CD14-positive monocyte (primary cell): ENCODE measurements around the gene UNC5C. TPM values are rescaled to one million over a fixed set of nuclear protein-coding genes. Genes with fewer than 3 reads are reported as not detected.

ENCODE experiments used
- DNase-seq, 3 donors: peaks; one replicate each; pipeline ENCODE4 v3.0.0-alpha.2; 2011 to 2022
- H2AFZ ChIP-seq: 2 replicates; pipeline ENCODE4 v1.6.0; 2012; ENCODE audit warnings: mild to moderate bottlenecking, low read depth, low read length, inconsistent platforms; ENCODE audit not compliant: insufficient read depth, poor library complexity, severe bottlenecking
- H3K27ac ChIP-seq, 2 donors: 1 replicate in 1 of 2; 2 replicates in 1 of 2; pipeline ENCODE4 v1.5.1; 2012 to 2013; ENCODE audit warnings: low read length in 2 of 2, control low read depth in 1 of 2, inconsistent platforms in 1 of 2, low read depth in 1 of 2, mild to moderate bottlenecking in 1 of 2
- H3K27me3 ChIP-seq, 2 donors: one replicate each; pipeline versions ENCODE4 v1.6.0 to v1.6.1; 2011 to 2013; ENCODE audit warnings: low read length in 2 of 2; ENCODE audit not compliant: control insufficient read depth in 2 of 2, insufficient read depth in 2 of 2
- H3K36me3 ChIP-seq, 2 donors: replicated peaks in 1 of 2; 1 replicate in 1 of 2; 2 replicates in 1 of 2; pipeline versions ENCODE4 v1.5.1 to v1.6.1; 2012 to 2013; ENCODE audit warnings: low read length in 2 of 2, control low read depth in 1 of 2, inconsistent platforms in 1 of 2, mild to moderate bottlenecking in 1 of 2; ENCODE audit not compliant: insufficient read depth in 2 of 2, control insufficient read depth in 1 of 2
- H3K4me1 ChIP-seq, 2 donors: 1 replicate in 1 of 2; 2 replicates in 1 of 2; pipeline versions ENCODE4 v1.5.1 to v1.6.1; 2012 to 2013; ENCODE audit warnings: low read length in 2 of 2, control low read depth in 1 of 2, inconsistent platforms in 1 of 2, mild to moderate bottlenecking in 1 of 2, moderate library complexity in 1 of 2; ENCODE audit not compliant: insufficient read depth in 2 of 2, control insufficient read depth in 1 of 2
- H3K4me2 ChIP-seq: replicated peaks from 2 replicates; pipeline ENCODE3; 2012; ENCODE audit warnings: low read length, moderate library complexity, mild to moderate bottlenecking; ENCODE audit not compliant: poor library complexity, severe bottlenecking; ENCODE audit errors: extremely low read depth
- H3K4me3 ChIP-seq, 3 experiments: fragments of 200-600 bp in 1 of 3; sonication (generic) in 1 of 3; replicated peaks in 1 of 3; 1 replicate in 2 of 3; 2 replicates in 1 of 3; pipeline ENCODE4 v1.5.1; 2011 to 2013; ENCODE audit warnings: low read length in 3 of 3, mild to moderate bottlenecking in 3 of 3, control low read depth in 2 of 3, low read depth in 2 of 3, inconsistent platforms in 1 of 3, moderate library complexity in 1 of 3
- H3K79me2 ChIP-seq: 2 replicates; pipeline ENCODE4 v1.6.0; 2012; ENCODE audit warnings: mild to moderate bottlenecking, control low read depth, inconsistent platforms, low read length, moderate library complexity; ENCODE audit not compliant: insufficient read depth
- H3K9ac ChIP-seq: 2 replicates; pipeline ENCODE4 v1.6.0; 2017; ENCODE audit warnings: low read length, mild to moderate bottlenecking; ENCODE audit not compliant: insufficient read depth, poor library complexity, severe bottlenecking
- H3K9me3 ChIP-seq, 2 donors: replicated peaks in 1 of 2; 1 replicate in 1 of 2; 2 replicates in 1 of 2; pipeline versions ENCODE4 v1.5.1 to v1.6.1; 2012 to 2013; ENCODE audit warnings: low read length in 2 of 2, control low read depth in 1 of 2; ENCODE audit not compliant: control insufficient read depth in 1 of 2, insufficient read depth in 1 of 2
- H4K20me1 ChIP-seq: 2 replicates; pipeline ENCODE4 v1.6.0; 2012; ENCODE audit warnings: mild to moderate bottlenecking, low read length, control low read depth, moderate library complexity; ENCODE audit not compliant: insufficient read depth
- H3K27ac Mint-ChIP-seq, 7 donors: one replicate each; pipeline ENCODE4 v1.8.0; 2020; ENCODE audit warnings: mild to moderate bottlenecking in 7 of 7, mixed read lengths in 7 of 7, moderate library complexity in 6 of 7, inconsistent platforms in 2 of 7
- H3K27me3 Mint-ChIP-seq, 3 donors: one replicate each; pipeline ENCODE4 v1.8.0; 2021 to 2022; ENCODE audit warnings: low read depth in 3 of 3, mild to moderate bottlenecking in 3 of 3, mixed read lengths in 3 of 3, moderate library complexity in 3 of 3, inconsistent platforms in 1 of 3
- H3K36me3 Mint-ChIP-seq, 2 donors: one replicate each; pipeline ENCODE4 v1.8.0; 2020; ENCODE audit warnings: mixed read lengths in 2 of 2, inconsistent platforms in 1 of 2, mild to moderate bottlenecking in 1 of 2
- H3K4me1 Mint-ChIP-seq: one replicate; pipeline ENCODE4 v1.8.0; 2020; ENCODE audit warnings: mild to moderate bottlenecking, mixed read lengths
- H3K4me3 Mint-ChIP-seq, 2 donors: one replicate each; pipeline ENCODE4 v1.8.0; 2020; ENCODE audit warnings: mild to moderate bottlenecking in 2 of 2, mixed read lengths in 2 of 2, moderate library complexity in 1 of 2
- H3K9me3 Mint-ChIP-seq, 7 donors: one replicate each; pipeline ENCODE4 v1.8.0; 2020 to 2022; ENCODE audit warnings: mixed read lengths in 7 of 7, mild to moderate bottlenecking in 6 of 7, moderate library complexity in 6 of 7, inconsistent platforms in 2 of 7
- CTCF ChIP-seq: fragments of 200-600 bp; IDR thresholded peaks from one replicate; pipeline ENCODE4 v1.8.0; 2022; ENCODE audit warnings: antibody characterized with exemption, mild to moderate bottlenecking
- WGBS: methylation state at CpG from one replicate; pipeline ENCODE4 v1.1.5; 2013; ENCODE audit warnings: missing lambda C conversion rate; ENCODE audit not compliant: insufficient coverage; 5-methylcytosine and 5-hydroxymethylcytosine counted together
- intact Hi-C, 2 donors: fragments of 100-400 bp; cut with micrococcal nuclease; formaldehyde crosslinking; loops; one replicate each; pipeline versions ENCODE4 v1.15.0 to v1.15.1; 2023
- polyA minus RNA-seq: library from RNA; depleted of rRNA, polyadenylated mRNA; stranded (reverse); fragments of >200 nt; gene quantifications from 2 replicates; pipeline ENCODE4 v1.2.3, GENCODE V29; 2012
- polyA plus RNA-seq, 3 donors: library from polyadenylated mRNA; depleted of rRNA in 1 of 3; unstranded in 2 of 3; stranded (reverse) in 1 of 3; fragments of 300-500 nt in 2 of 3; fragments of >200 nt in 1 of 3; fragmentation: Illumina TruSeq in 2 of 3; gene quantifications; 1 replicate in 2 of 3; 2 replicates in 1 of 3; pipeline ENCODE4 v1.2.3, GENCODE V29; 2012 to 2021
- total RNA-seq, 12 experiments: library from RNA in 1 of 12; stranded (reverse) in 1 of 12; fragments of 120-200 nt in 1 of 12; gene quantifications; one replicate each; pipeline ENCODE4 v1.2.4 and lab custom pipeline; 2013 to 2026; ENCODE audit warnings: mixed read lengths in 6 of 12, inconsistent platforms in 1 of 12

UNC5C gene
- total RNA-seq (2013) = 0.10 TPM
- polyA plus RNA-seq (under 1 TPM in 1 of 3 donors, not detected in 2; 0.03 TPM), polyA minus RNA-seq (0.08 and 0.14 TPM in 2 replicates), total RNA-seq (lab: John Stamatoyannopoulos, UW) (0 to 3.9 (median 0.29) reads per million in 11 experiments)

GRCh38 chr4:95548738-95549245 is at the start of gene UNC5C:
Gene UNC5C (minus strand): TSS chr4:95548973.
- peaks cover 0 to 11% (median 0%) of the 10 kb centered on the region in 7 donors for H3K9me3 Mint-ChIP-seq
- H3K79me2 ChIP-seq = no peaks in the 10 kb centered on the region
- H3K4me1 ChIP-seq = peaks cover 22 to 32% of the 10 kb centered on the region in 2 donors
- peak within 1 kb of the TSS; percentile 86 to 92 for H3K4me3 Mint-ChIP-seq
- peak within 1 kb of the TSS; percentile 82 for H2AFZ ChIP-seq
- peaks cover 0 to 2% of the 10 kb centered on the region in 2 donors for H3K36me3 Mint-ChIP-seq
- H3K36me3 ChIP-seq = no peaks in the 10 kb centered on the region
- H3K9ac ChIP-seq = peak within 1 kb of the TSS; percentile 58
- intact Hi-C loops = no loop called here
- H3K27me3 Mint-ChIP-seq = peaks cover 48 to 54% (median 53%) of the 10 kb centered on the region in 3 donors
- H3K4me3 ChIP-seq = peak within 1 kb of the TSS; percentile 45 to 83 (median 52)
- no peak within 1 kb of the TSS for H3K27ac ChIP-seq
- H3K27me3 ChIP-seq = peaks cover 22 to 49% of the 10 kb centered on the region in 2 donors
- peaks cover 38% of the 10 kb centered on the region for H3K4me1 Mint-ChIP-seq
- H4K20me1 ChIP-seq = no peaks in the 10 kb centered on the region
- peak in 1 of 3 donors; percentile 26 for DNase-seq
- WGBS = 1% methylated on average over 15 of the region's 37 CpGs
- TF ChIP-seq CTCF = no peak
- H3K9me3 ChIP-seq = peaks cover 0 to 7% of the 10 kb centered on the region in 2 donors
- peak within 1 kb of the TSS; percentile 93 for H3K4me2 ChIP-seq
- no peak within 1 kb of the TSS for H3K27ac Mint-ChIP-seq

DNA sequence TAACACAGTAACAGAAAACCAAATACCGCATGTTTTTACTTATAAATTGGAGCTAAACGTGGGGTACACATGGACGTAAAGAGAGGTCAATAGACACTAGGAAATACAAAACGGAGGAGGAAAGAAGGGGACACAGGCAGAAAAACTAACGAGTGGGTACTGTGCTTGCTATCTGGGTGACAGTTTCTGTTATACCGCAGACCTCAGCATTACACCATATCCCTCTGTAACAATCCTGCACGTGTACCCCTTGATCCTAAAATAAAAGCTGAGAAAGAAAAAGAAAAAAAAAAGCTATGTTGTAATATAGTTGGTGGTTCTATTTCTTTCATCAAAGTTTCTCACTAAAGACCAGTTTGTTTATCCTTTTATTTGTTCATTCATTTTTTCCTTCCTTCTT is 47.9 kb upstream of the UNC5C start:
- no peak overlapping the region for H3K27ac ChIP-seq
- H4K20me1 ChIP-seq = no peaks in the 10 kb centered on the region
- peaks cover 0 to 2% (median 0%) of the 10 kb centered on the region in 7 donors for H3K9me3 Mint-ChIP-seq
- no CpG with 5 or more reads among the region's 7 CpGs for WGBS
- H3K27me3 Mint-ChIP-seq = no peaks in the 10 kb centered on the region
- TF ChIP-seq CTCF = no peak
- DNase-seq = no peak
- H3K27me3 ChIP-seq = no peaks in the 10 kb centered on the region
- no peaks in the 10 kb centered on the region for H3K36me3 ChIP-seq
- no peaks in the 10 kb centered on the region for H3K79me2 ChIP-seq
- H2AFZ ChIP-seq = no peak overlapping the region
- no peaks in the 10 kb centered on the region for H3K9me3 ChIP-seq
- H3K4me2 ChIP-seq = no peak overlapping the region
- H3K4me3 ChIP-seq = no peak overlapping the region
- H3K4me1 ChIP-seq = peaks cover 14 to 17% of the 10 kb centered on the region in 2 donors
- no peaks in the 10 kb centered on the region for H3K36me3 Mint-ChIP-seq
- H3K4me1 Mint-ChIP-seq = peaks cover 17% of the 10 kb centered on the region
- no peak overlapping the region for H3K27ac Mint-ChIP-seq
- intact Hi-C loops = no loop called here
- no peak overlapping the region for H3K9ac ChIP-seq
- no peak overlapping the region for H3K4me3 Mint-ChIP-seq
